Endothelial cell of umbilical vein (primary cell): ENCODE data around the gene SCGN. TPM values are rescaled to one million over a fixed set of nuclear protein-coding genes. Genes with fewer than 3 reads are reported as not detected.

Experiments used
- BruUV-seq: library from RNA; stranded (reverse); fragments of 400-500 nt; replicated peaks from 2 replicates; lab custom pipeline; 2021; lab: Mats Ljungman, UMichigan
- CTCF ChIA-PET: fragments of 300-600, 350-600 bp; sonication (Branson Sonifier 250); formaldehyde crosslinking; loops from one replicate; lab custom pipeline; 2021; ENCODE audit warnings: antibody characterized with exemption, inconsistent platforms; lab: Charles Lee
- POLR2A ChIA-PET: fragments of 300-600, 350-600 bp; sonication (Branson Sonifier 250); formaldehyde crosslinking; loops from one replicate; lab custom pipeline; 2021; ENCODE audit warnings: antibody characterized with exemption, inconsistent platforms; lab: Charles Lee
- DNase-seq: peaks from one replicate; pipeline ENCODE4 v3.0.0-alpha.2; 2011; ENCODE audit warnings: low read depth, low spot score
- FAIRE-seq: peaks from 2 replicates; lab custom pipeline; 2011; peaks lifted over from hg19 to GRCh38; lab: Jason Lieb, UNC
- H2AFZ ChIP-seq: 2 replicates; pipeline ENCODE4 v1.6.0; 2012; ENCODE audit warnings: low read depth, low read length, control low read depth, inconsistent platforms
- H3K27ac ChIP-seq: 2 replicates; pipeline ENCODE4 v1.5.1; 2011; ENCODE audit warnings: low read depth, mild to moderate bottlenecking, control low read depth, low read length, moderate library complexity; ENCODE audit not compliant: insufficient read depth
- H3K27me3 ChIP-seq, 2 experiments: 2 replicates each; pipeline versions ENCODE4 v1.6.0 to v1.6.1; 2011; ENCODE audit warnings: low read length in 2 of 2, mixed read lengths in 1 of 2; ENCODE audit not compliant: control insufficient read depth in 2 of 2, insufficient read depth in 2 of 2
- H3K36me3 ChIP-seq, 2 experiments: 2 replicates in 1 of 2; 3 replicates in 1 of 2; pipeline ENCODE4 v1.5.1; 2011; ENCODE audit warnings: low read length in 2 of 2, mild to moderate bottlenecking in 1 of 2, moderate library complexity in 1 of 2; ENCODE audit not compliant: control insufficient read depth in 2 of 2, insufficient read depth in 2 of 2; ENCODE audit errors: extremely low read depth in 1 of 2
- H3K4me1 ChIP-seq: 3 replicates; pipeline ENCODE4 v1.5.1; 2011; ENCODE audit warnings: mild to moderate bottlenecking, low read length; ENCODE audit not compliant: control insufficient read depth, insufficient read depth; ENCODE audit errors: extremely low read depth
- H3K4me2 ChIP-seq: 2 replicates; pipeline ENCODE4 v1.6.1; 2011; ENCODE audit warnings: low read length, control low read depth, mixed read lengths; ENCODE audit not compliant: insufficient read depth
- H3K4me3 ChIP-seq, 3 experiments: fragments of 200-600 bp in 1 of 3; sonication (generic), shearing (Covaris generic) in 1 of 3; replicated peaks in 1 of 3; 2 replicates each; pipeline ENCODE4 v1.5.1; 2011 to 2016; ENCODE audit warnings: control low read depth in 3 of 3, low read length in 3 of 3, mild to moderate bottlenecking in 2 of 3, inconsistent platforms in 1 of 3, low read depth in 1 of 3, moderate library complexity in 1 of 3; ENCODE audit not compliant: insufficient read depth in 1 of 3
- H3K79me2 ChIP-seq: 2 replicates; pipeline ENCODE4 v1.6.0; 2012; ENCODE audit warnings: low read length, inconsistent platforms; ENCODE audit not compliant: control insufficient read depth, insufficient read depth
- H3K9ac ChIP-seq: replicated peaks from 2 replicates; pipeline ENCODE3; 2011; ENCODE audit warnings: low read length, control low read depth; ENCODE audit not compliant: insufficient read depth; ENCODE audit errors: extremely low read depth
- H3K9me1 ChIP-seq: replicated peaks from 3 replicates; pipeline ENCODE4 v1.6.0; 2011; ENCODE audit warnings: mild to moderate bottlenecking, low read length; ENCODE audit not compliant: control insufficient read depth, insufficient read depth; ENCODE audit errors: extremely low read depth
- H3K9me3 ChIP-seq: replicated peaks from 2 replicates; pipeline ENCODE4 v1.5.1; 2012; ENCODE audit warnings: low read length, inconsistent platforms; ENCODE audit not compliant: control insufficient read depth, insufficient read depth
- H4K20me1 ChIP-seq: replicated peaks from 2 replicates; pipeline ENCODE3; 2011; ENCODE audit warnings: mild to moderate bottlenecking, low read length; ENCODE audit not compliant: control insufficient read depth, insufficient read depth; ENCODE audit errors: extremely low read depth
- CTCF ChIP-seq, 2 donors: IDR thresholded peaks; 1 replicate in 1 of 2; 2 replicates in 1 of 2; pipeline ENCODE4 v1.5.1; 2011; ENCODE audit warnings: low read length in 2 of 2, mild to moderate bottlenecking in 2 of 2, moderate library complexity in 2 of 2, control low read depth in 1 of 2, inconsistent platforms in 1 of 2, low read depth in 1 of 2; ENCODE audit not compliant: insufficient read depth in 1 of 2; ENCODE audit errors: extremely low read depth in 1 of 2
- EZH2 ChIP-seq: IDR thresholded peaks from 2 replicates; pipeline ENCODE4 v1.6.1; 2012; ENCODE audit warnings: borderline replicate concordance, low read depth, mild to moderate bottlenecking, moderate library complexity, low read length, inconsistent platforms; ENCODE audit not compliant: severe bottlenecking
- FOS ChIP-seq: IDR thresholded peaks from 2 replicates; pipeline ENCODE4 v1.6.1; 2011; ENCODE audit warnings: mild to moderate bottlenecking, low read length, moderate library complexity, borderline replicate concordance; ENCODE audit not compliant: insufficient read depth
- GATA2 ChIP-seq: IDR thresholded peaks from 2 replicates; pipeline ENCODE4 v1.7.0; 2011; ENCODE audit warnings: low read depth, mild to moderate bottlenecking, moderate library complexity, mixed read lengths, low read length; ENCODE audit not compliant: insufficient read length, insufficient read depth
- JUN ChIP-seq: IDR thresholded peaks from 2 replicates; pipeline ENCODE4 v1.6.1; 2011; ENCODE audit warnings: borderline replicate concordance, low read depth; ENCODE audit not compliant: insufficient read length, insufficient read depth
- MYC ChIP-seq: IDR thresholded peaks from one replicate; pipeline ENCODE4 v1.6.1; 2011; ENCODE audit warnings: mild to moderate bottlenecking, low read depth, low read length
- POLR2A ChIP-seq: IDR thresholded peaks from 2 replicates; pipeline ENCODE4 v1.6.1; 2012; ENCODE audit warnings: low read depth, mild to moderate bottlenecking, control low read depth, low read length
- POLR2AphosphoS5 ChIP-seq: IDR thresholded peaks from 2 replicates; pipeline ENCODE4 v1.6.1; 2012; ENCODE audit warnings: low read depth, mild to moderate bottlenecking, control low read depth, low read length, moderate library complexity; ENCODE audit not compliant: insufficient read depth
- dilution Hi-C: fragments of 300-500 bp; cut with MboI; formaldehyde crosslinking; loops from one replicate; pipeline ENCODE4 v1.15.0; 2019; ENCODE audit warnings: low sequenced_read_pairs; ENCODE audit not compliant: extremely low pct_ligation_motif_present
- intact Hi-C: fragments of 100-400 bp; cut with micrococcal nuclease; formaldehyde crosslinking; loops from one replicate; pipeline ENCODE4 v1.10.0; 2022
- polyA plus RNA-seq, 4 experiments: library from polyadenylated mRNA; depleted of rRNA in 3 of 4; stranded (reverse) in 3 of 4; unstranded in 1 of 4; fragments of >200 nt; gene quantifications; 2 replicates each; pipeline versions ENCODE4 v1.2.1 to v1.2.3, GENCODE V29; 2011 to 2012; ENCODE audit warnings: missing spikeins in 1 of 4
- total RNA-seq: library from RNA; stranded (reverse); gene quantifications from 2 replicates; pipeline ENCODE4 v1.2.3, GENCODE V29; 2021
- TF ChIP-seq, protein P1 (sequence below): IDR thresholded peaks from 2 replicates; pipeline ENCODE4 v1.6.1; 2011; ENCODE audit not compliant: insufficient read depth, insufficient read length

Gene SCGN
- total and polyA plus RNA-seq, 2 donors (not counting 3 experiments of a cell fraction or from before 2014, with no cell fraction given): not detected

DNA sequence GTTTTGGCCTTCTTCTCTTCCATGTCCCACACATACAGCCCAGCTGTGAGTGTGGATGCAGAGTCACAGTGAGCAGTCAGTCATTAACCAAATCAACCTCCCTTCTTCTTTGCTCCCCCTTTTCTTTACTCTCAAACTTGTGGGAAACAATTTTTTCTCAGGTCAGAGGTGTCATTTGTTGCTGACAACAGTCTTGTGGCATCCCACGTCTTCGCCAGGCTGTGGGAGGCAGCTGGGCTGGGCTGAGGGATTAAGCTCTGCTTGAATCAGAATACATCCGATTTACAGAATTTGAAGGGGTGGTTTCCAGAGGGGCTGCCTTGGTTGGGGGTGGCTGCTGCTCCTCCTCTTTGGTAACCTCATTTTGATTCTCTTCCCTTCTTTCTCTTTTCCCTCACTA lies 40.5 kb downstream of the SCGN start:
- dilution Hi-C loops (no loop called here), intact Hi-C loops (no loop called here)
- FAIRE-seq: no peak
- TF ChIP-seq POLR2A (no peak), GATA2 (no peak), FOS (no peak), MYC (no peak), EZH2 (no peak), JUN (no peak), CTCF (IDR thresholded peaks at IDR 0.05; ENCODE audit: extremely low read depth in 1 of 2, insufficient read depth in 1 of 2, low read depth in 1 of 2, low read length in 2 of 2) (no peak), POLR2AphosphoS5 (no peak)
- TF ChIP-seq, protein P1, sequence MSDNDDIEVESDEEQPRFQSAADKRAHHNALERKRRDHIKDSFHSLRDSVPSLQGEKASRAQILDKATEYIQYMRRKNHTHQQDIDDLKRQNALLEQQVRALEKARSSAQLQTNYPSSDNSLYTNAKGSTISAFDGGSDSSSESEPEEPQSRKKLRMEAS: no peak
- Histone ChIP-seq H3K4me1 (no peaks in the 10 kb centered on the region), H3K4me2 (no peak overlapping the region), H3K27me3 (peaks cover 0 to 2% of the 10 kb centered on the region in 2 experiments), H3K27ac (no peak overlapping the region), H3K9me3 (no peaks in the 10 kb centered on the region), H3K36me3 (no peaks in the 10 kb centered on the region), H3K79me2 (no peaks in the 10 kb centered on the region), H3K9me1 (no peaks in the 10 kb centered on the region), H2AFZ (no peak overlapping the region), H3K4me3 (no peak overlapping the region), H4K20me1 (no peaks in the 10 kb centered on the region), H3K9ac (no peak overlapping the region)
- BruUV-seq: no TSS peak
- ChIA-PET POLR2A (no interaction called here), CTCF (interaction anchor here (2.9 kb wide), 1 partner anchor 26 kb away, joined by 14 read pairs; no protein-coding TSS in a partner anchor)
- DNase-seq: no peak
